LNCAP (cell line): ENCODE data around the gene STX5.

ENCODE experiments used
- CTCF ChIP-seq: fragments of 450-650 bp; IDR thresholded peaks from 2 replicates; pipeline ENCODE4 v1.5.1; 2017; ENCODE audit warnings: mild to moderate bottlenecking

STX5 gene

GRCh38 chr11:62831520-62832335, at the start of gene STX5:
STX5 (minus strand) TSS chr11:62832051; CDS start chr11:62831243, 808 bp downstream.
- no peak for TF ChIP-seq CTCF

GRCh38 chr11:62880803-62881578, 49.1 kb upstream of the STX5 start, which contains the start of gene SLC3A2:
SLC3A2 (plus strand) TSS chr11:62880896; CDS start chr11:62881024, 128 bp downstream.
- TF ChIP-seq CTCF: peak; percentile 82

GRCh38 chr11:62880231-62880802, 48.5 kb upstream of the STX5 start:
- TF ChIP-seq CTCF: no peak

GRCh38 chr11:62879235-62879978, 47.6 kb upstream of the STX5 start:
- no peak for TF ChIP-seq CTCF

- no peak for TF ChIP-seq CTCF
Measured at GRCh38 chr11:62876712-62877111, 44.9 kb upstream of the STX5 start.

- TF ChIP-seq CTCF: no peak
Measured at GRCh38 chr11:62875698-62876478, 44.0 kb upstream of the STX5 start.
